HL-60/S4 treated with retinoic acid at 250 ng/mL for 4 days and 3 days (cell line): ENCODE results near the gene LIPI.
"Not testable (repeated sequence)": the region's sequence is repeated elsewhere in the genome, so short reads cannot be mapped to it uniquely, and the experiment has no call there.

Experiments used
- in situ Hi-C: fragments of 300-500 bp; cut with MboI; formaldehyde crosslinking; loops from 2 replicates; pipeline ENCODE4 v1.7.0; 2022; ENCODE audit warnings: low sequenced_read_pairs

LIPI gene

DNA sequence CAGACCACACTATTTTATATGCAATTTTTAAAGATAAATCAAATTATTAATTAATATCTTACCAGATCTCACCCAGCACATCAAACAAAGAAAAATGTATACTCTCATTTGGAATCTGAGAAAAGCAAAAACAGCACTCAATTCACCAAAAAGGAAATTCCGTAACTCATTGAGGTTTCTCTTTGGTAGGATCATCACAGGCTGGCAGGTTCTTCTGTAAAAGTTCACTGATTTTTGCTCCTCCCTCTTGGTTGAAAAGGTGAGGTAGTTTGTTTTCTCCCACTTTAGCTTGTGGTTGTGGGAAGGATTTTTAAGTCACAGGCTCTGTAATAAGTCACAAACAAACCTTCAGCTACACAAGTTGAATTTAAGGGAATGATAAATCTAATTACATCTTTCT lies at the start of gene LIPI:
Gene LIPI, minus strand, starts transcription at position 218 of the 400 bp plus-strand sequence. Its CDS starts 110 bp downstream, at position 108.
- in situ Hi-C loops: no loop called here

DNA sequence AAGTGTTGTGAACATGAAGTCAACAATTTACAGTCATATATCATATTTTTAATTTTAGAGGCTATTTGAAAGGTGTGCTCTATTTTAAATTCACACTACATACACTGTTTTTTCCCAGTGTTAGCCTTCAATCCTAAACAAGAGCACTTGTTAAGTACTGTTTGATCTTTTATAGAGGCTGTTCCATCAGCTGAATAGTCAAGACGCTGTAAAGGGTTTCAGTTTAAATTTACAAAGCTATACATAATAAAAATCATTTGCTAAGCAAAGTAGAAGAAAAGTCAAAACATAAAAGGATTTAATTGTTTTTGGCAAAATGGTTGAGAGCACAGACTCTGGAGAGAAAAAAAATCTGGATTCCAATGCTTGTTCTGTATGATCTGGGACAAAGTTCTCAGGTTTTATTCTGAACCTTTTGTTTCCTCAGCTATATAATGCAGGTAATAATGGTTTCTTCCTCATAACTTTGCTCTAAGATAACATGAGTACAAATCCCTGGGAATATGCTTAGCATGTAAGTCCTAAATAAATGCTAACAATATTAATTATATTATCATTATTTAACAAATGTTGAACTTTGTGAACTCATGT lies 49.5 kb upstream of the LIPI start:
- in situ Hi-C loops: loop anchor here (25.0 kb wide), 1 partner anchor 1227 kb away; no protein-coding TSS in a partner anchor

GRCh38 chr21:14259747-14260146 lies 49.0 kb upstream of the LIPI start:
- in situ Hi-C loops: loop anchor here (25.0 kb wide), 1 partner anchor 1228 kb away; no protein-coding TSS in a partner anchor

DNA sequence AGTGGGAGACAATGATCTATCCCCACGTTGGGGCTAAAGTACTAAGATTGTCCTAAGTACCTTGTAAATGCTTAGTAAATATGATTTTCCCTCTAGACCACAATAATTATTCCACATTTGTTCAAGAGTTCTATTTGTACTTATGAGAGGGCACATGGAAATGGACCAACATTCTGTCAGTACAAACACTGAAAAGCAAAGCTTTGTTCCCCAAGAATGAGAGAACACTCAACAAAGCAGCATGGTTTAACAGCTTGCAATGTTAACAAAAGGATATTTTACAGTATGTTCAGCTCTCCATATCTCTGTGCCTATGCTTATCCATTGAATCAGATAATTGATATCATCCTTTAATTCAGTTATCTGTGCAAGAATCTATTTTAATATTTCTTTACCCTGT lies 40.6 kb upstream of the LIPI start:
- in situ Hi-C loops: loop anchor here (25.0 kb wide), 1 partner anchor 1236 kb away; no protein-coding TSS in a partner anchor

DNA sequence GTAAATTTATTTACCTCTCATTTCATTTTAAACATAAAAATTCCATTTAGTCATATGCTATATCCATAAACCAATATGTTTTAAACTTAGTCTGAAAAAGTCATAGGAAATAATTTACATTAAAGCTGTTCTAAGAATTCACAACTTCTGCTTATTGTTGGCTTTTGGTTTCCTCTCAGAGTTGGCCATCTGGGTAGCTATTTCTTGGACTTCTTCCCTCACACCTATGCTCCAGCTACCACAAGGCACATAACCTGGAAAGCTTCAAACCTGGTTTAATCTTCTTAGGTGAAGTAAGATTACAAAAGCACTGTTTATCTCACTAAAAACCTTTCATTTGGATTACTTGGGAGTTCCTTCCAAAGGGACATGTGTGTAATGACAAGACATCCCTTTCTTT lies 35.0 kb upstream of the LIPI start:
- in situ Hi-C loops: no loop called here

- in situ Hi-C loops: no loop called here
Measured at GRCh38 chr21:14244911-14245310, 34.2 kb upstream of the LIPI start.

DNA sequence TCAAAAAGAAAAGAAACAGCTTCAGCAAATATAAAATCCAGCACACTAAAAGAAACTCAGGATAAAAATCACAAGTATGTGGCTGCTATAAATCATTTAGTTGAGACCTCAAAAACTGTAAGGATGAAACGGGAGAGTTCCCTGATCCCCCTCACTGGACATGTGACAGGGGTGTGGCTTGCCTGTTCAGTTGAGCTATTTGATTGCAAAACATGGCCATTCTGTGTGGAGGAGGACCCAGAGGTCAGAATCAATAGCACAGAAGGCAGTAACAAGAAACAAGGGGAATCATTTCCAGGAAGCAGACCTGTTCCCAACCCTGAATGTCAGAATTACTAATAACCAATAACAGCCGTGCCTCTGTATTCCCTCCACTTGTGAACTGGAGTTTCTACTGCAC lies 33.1 kb upstream of the LIPI start:
- in situ Hi-C loops: no loop called here

GRCh38 chr21:14243461-14243860 lies 32.7 kb upstream of the LIPI start:
- in situ Hi-C loops: no loop called here

- in situ Hi-C loops: no loop called here
Measured at GRCh38 chr21:14241297-14241696, 30.5 kb upstream of the LIPI start.

DNA sequence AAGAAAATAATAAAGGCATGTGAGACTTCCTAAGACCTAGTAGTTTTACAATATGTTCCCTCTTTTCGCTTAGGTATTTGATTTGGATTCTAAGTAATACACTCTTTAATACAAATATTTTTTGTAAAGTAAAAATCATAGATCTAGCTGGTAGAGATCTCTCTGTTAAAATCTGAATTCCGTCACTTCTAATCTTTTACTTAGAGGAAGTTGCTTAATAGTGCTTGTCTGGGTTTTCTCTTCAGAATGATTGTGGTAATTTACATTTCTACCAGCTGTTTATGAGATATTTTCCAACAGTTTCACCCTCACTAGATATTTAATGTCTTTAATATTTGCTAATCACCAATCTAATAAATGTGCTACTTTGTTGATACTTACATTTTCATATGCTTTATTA lies 28.5 kb upstream of the LIPI start:
- in situ Hi-C loops: no loop called here

DNA sequence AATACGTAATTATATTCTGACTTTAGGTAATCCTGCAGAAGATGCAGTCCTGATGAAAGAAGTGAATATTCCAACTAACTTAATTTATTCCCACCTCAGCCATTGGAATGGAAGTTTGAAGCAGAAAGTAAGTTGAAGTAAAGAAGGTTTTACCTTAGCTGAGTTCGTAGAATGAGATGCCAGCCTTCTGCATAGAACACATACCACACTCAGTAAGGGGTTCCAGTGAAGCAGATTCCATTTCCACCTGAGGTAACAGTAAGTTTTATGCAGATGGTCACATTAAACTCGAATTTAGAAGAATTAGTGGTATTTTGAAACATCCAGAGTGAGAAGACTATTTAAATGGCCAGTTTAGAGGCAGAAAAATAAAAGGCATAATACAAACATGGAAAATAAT lies 25.4 kb upstream of the LIPI start:
- in situ Hi-C loops: no loop called here

DNA sequence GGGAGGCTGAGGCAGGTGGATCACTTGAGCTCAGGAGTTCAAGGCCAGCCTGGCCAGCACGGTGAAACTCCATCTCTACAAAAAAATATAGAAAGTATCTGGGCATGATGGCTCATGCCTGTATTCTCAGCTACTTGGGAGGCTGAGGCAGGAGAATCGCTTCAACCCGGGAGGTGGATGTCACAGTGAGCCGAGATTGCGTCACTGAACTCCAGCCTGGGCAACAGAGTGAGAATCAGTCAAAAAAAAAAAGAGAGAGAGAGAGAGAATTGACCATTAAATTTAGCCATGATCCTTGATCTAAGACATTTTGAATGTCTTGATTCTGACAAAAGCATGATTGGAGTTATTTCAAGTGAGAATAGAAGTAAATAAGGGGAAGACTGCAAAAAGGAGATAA lies 24.3 kb upstream of the LIPI start:
- in situ Hi-C loops: no loop called here

DNA sequence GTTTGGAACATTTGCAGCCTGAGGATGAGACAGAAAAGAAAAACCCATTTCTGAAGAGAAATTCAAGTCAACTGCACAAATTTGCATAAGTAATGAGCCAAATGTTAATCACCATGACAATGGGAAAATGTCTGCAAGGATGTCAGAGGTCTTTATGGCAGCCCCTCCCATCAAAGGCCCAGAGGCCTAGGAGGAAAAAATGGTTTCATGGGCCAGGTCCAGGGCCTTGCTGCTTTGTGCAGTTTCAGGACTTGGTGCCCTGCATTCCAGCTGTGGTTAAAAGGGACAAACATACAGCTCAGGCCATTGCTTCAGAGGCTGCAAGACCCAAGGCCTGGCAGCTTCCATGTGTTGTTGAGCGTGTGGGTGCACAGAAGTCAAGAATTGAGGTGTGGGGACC lies 18.6 kb upstream of the LIPI start:
- in situ Hi-C loops: no loop called here

GRCh38 chr21:14223365-14223764 lies 12.6 kb upstream of the LIPI start:
- in situ Hi-C loops: no loop called here

GRCh38 chr21:14215971-14216641 lies 5.4 kb upstream of the LIPI start, which contains the start of gene RBM11:
RBM11 (plus strand) TSS chr21:14216157; CDS start chr21:14216187, 30 bp downstream.
- in situ Hi-C loops: no loop called here

GRCh38 chr21:14213164-14213563 lies 2.4 kb upstream of the LIPI start:
- in situ Hi-C loops: no loop called here

GRCh38 chr21:14206222-14206621 lies 4.5 kb downstream of the LIPI start:
- in situ Hi-C loops: no loop called here

- in situ Hi-C loops: not testable (repeated sequence)
Measured at GRCh38 chr21:14166463-14167223, 44.1 kb downstream of the LIPI start.

GRCh38 chr21:14143999-14144398 lies 66.8 kb downstream of the LIPI start:
- in situ Hi-C loops: no loop called here

DNA sequence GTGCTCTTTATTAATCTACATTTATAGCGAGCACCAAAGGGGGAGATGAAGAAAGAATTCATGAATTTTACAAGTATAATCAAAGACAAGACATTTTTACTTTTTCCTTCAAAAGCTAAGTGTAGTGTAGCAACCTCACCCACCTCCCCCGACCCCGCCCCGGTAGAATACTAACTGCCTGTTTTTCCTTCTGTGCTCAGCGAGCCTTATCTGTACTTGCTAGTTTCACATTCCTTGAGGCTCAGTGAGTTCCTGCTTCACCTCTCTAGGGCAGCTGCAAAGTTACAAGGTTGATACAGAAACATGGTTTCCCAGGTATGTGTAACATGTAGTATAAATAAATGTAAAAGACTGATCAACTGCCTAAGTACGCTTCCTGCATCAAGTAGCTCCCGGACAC lies 86.5 kb downstream of the LIPI start:
- in situ Hi-C loops: no loop called here

DNA sequence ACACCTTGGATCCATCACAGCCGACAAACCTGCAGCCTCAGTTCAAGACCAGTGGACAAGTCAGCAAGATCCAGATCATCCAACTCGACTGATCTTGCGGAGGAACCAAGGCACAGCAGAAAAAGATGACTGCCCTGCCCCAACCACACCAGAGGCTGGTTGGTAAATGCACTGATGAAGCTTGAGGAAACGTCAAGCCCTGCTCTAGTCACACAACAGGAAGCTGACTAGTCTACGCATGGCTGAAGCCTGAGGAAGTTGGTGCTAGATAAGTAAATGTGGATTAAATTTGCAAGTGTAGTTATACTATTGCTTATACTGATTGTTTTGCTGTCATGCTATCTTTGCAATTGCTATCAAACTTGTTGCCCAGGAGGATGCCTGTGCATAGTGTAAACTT lies 89.0 kb downstream of the LIPI start:
- in situ Hi-C loops: no loop called here
